ENCODE measurements around the gene USP48.
A peak's percentile ranks its signal among the peaks of the same experiment; 100 is the strongest.

The USP48 gene

DNA sequence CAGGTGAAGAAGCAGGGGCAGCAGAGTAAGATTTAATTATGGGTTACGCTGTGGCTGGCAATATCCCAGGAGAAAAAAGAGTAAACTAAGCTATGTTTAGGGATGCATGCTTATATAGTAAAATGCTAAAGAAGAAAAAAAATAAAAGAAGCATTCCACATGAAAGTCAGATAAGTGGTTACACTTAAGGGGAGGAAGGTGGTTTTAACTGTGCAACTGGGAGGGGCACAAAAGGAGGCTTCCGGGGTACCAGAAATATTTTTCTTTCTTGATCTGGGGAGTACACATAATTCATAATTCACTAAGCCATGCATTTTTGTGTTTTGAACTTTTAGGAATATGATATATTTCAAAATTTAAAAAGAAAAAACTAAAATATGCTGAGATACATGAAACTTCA, 39.5 kb downstream of the USP48 start:
- DNase-seq, result no peak

- DNase-seq, result no peak
Measured at GRCh38 chr1:21742578-21742977, 40.4 kb downstream of the USP48 start.

DNA sequence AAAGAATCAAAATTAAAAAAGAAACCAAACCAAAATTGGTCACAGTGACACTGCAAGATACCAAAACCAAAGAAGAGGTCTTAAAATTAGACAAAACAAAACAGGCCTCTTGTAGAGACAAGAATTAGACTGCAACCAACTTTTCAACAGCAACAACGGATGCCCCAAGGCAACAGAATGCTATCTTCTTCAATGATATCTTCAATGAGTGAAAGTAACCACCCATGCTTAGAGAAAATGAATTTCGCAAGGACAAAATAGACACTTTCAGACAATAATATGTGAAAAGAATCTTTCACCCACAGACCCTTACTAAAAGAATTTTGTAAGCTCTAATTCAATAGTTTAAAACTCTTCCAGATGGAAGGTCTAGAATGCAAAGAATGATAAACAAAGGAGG, 41.7 kb downstream of the USP48 start:
- no peak for DNase-seq

DNA sequence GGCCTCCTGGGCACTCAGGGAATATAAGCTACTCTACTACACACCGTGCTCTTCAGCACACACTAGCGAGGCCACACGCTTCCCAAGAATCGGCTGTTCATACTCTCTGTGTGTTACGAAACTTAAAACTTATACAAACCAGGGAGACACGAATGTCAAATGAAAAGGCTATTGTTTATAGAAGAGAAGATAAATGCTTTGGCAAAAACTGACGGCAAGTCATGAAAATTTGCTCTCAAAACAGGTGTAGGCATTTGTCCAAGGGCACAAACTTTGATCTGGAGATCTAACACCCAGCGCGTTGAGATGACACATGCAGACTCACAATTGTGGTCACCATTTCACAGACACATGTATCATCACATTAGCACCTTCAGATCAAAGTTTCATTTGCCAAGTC, 46.1 kb downstream of the USP48 start:
- no peak for DNase-seq

GRCh38 chr1:21736011-21736410, 46.9 kb downstream of the USP48 start:
- DNase-seq, result no peak

DNA sequence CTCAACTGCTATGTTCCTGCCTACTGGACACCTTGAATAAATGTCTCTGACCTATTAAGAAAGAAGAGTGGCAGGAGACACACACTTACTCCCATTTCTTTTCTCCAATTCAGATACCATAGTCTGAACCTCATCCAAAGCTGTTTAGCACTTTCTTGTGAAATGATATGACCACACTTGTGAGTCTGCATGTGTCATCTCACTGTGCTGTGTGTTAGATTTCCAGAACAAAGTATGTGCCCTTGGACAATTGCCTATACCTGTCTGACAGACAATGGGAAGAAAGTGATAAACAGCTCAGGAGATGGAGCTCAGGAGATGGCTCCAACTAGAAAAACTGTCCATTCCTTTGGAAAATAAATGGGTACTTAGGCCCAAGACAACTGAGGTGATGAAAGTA, 48.4 kb downstream of the USP48 start:
- no peak for DNase-seq

DNA sequence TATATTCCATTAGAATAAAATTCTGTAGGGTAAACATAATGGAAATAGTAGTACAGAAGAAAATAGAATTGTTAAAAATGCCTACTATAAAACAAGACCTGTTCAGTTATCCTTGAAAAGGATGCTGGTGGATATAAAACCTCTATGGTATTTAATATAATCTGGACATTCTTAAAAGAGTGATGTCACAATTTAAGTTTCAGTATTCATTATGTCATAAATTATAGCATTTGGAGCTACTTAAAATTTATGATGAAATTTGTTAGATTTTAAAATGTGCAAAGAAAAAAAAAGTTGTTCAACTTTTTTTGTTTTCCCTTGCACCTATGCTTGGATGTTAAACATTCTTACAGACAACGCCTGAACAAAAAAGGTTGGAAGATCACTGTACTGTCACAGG, 50.3 kb downstream of the USP48 start:
- no peak for DNase-seq

DNA sequence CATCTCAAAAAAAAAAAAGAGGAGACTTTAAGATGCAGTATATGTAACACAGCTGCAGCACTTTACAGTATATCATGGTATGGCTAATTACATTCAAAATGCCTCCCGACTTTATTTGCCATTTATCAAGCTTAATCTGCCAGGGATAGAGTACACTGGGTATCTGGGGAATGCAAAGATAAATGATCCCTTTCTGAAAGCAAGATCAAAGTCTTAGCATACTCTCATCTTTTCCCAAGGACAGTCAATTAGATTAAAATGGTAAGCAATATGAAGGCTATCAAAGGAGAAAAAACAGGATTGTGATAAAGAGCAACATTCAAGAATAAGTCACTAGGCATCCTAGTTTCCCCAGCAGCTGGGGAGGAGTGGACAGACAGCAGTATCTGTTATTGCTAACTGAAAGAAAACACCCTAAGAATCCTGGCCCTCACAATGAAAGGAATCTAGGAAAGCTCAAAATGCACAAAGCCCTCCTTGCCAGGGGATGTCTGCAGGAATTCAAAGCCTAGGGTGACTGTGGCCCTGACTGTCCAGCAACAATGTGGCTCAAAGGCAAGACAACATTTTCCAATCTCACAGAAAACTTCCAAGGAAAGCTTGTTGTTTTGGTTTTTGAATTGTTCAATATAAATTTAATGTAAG, 57.1 kb downstream of the USP48 start:
- no peak for DNase-seq

DNA sequence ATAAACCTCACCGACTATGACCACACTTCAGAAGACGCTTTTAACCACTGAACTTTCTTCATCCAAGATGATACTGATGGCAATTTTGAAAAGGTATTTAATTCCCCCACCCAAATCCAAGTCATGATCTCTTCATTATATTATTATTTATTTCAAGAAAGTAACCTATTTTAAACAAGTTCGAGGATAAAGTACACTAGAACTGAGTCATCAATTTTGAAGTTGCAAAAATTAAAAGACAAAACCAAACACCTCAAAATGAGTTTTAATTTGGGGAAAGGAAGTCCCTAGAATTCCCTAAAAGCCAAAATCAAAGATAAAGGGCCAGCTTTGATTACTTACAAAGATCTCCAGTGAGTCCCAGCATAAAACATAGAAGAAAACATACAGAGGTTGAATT, 58.4 kb downstream of the USP48 start:
- DNase-seq, result no peak

DNA sequence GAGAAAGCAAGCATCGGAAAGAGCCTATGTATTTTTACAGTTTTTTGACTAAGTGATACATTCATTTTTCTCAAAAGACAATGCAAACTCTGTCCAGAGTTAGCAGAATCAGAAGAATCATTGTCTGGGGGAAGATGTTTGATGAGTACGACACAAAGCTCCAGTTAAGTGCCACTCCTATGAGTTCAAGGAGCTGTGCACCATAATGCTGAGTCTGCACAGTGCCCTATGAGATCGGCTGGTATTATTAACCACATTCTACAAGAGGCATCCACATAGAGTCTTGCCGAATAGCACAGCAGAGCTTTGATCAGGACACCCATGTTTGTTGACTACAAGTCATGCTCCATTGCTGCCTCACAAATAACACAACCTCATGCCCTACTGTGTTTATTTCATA, 58.9 kb downstream of the USP48 start:
- no peak for DNase-seq

DNA sequence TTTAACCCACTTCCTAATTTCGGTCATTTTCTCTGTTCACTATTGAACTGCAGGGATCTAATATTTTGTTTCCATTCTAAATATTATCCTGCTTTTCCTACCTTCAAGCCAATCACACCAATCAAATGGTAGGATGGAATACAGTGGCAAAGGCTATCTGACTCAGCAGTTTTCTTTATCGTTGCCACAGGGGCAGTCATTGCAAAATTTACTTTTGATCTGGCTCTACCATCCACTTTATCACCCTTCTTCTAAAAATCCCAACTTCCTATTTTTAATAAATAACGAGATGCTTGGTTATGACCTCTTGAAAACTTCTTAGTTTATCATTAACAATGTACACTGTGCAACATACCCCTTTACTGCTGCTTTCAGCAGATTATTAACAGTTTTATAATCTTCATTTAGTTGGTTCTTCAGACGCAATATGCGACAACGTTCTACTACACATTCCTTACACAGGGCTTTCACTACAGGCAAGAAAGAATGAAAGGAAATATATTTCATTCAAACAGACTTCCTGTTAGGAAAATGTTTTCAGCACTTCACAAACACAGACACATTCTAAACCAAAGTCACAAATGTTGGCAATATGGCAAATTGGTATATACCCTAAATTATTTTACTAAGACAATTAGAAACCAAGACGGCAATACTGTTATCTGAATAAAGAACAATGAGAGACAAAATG, 61.5 kb downstream of the USP48 start:
- DNase-seq, result no peak

DNA sequence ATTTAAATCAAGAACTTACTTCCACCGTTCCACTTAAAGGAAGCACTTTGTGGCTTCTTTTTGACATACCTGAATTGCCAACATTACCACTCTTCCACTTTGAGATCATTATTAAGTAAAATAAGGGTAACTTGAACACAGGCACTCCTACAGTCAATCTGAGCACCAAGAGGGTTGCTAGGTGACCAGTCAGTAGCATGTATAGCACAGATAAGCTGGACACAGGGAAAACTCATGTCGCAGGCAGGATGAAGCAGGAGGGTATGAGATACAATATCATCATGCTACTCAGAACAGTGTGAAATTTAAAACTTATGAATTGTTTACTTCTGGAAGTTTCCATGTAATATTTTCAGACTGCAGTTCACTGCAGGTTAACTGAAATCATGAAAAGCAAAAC, 66.8 kb downstream of the USP48 start:
- DNase-seq, result no peak

DNA sequence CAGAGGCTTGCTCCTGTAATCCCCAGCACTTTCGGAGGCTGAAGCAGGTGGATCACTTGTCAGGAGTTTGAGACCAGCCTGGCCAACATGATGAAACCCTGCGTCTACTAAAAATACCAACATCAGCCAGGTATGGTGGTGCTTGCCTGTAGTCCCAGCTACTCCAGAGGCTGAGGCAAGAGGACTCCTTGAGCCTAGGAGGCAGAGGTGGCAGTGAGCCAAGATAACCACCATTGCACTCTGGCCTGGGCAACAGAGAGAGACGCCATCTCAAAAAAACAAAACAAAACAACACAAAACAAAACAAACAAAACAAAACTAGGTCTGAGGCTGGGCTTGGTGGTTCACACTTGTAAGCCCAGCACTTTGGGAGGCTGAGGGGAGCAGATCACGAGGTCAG, 75.1 kb downstream of the USP48 start:
- no peak for DNase-seq

DNA sequence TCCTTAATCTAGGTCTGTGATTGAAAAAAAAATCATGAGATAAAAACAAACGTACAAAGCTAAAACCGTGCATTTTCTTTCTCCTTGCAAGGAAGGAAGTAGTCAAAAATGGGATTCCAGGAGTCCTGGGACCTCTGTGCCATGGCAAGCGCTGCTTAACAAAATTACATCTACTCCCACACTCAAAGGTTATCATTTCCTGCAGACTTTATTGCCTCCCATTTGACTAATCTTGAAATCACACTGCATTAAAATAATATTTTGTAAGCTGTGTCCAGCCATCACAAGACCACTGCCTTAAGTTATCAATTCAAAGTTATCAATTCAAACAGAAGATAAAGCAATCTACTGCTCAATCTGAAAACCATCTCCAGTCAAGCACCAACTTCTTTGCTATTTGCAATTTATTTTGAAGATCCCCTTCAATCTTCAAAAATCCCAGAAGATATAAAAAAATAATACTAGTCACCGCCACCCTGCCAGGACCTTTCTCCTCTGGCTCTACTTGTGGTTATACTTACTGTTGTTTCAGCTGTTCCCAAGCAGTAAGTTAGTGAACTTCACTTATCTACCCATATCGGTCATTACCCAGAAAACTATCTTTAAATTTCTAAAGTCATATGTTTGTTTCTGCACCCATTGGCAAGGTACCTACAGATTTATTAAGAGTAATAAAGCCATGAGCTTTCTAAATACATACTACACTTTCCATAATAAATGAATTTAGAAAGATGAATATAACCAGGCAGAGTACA, 75.7 kb downstream of the USP48 start:
- no peak for DNase-seq

DNA sequence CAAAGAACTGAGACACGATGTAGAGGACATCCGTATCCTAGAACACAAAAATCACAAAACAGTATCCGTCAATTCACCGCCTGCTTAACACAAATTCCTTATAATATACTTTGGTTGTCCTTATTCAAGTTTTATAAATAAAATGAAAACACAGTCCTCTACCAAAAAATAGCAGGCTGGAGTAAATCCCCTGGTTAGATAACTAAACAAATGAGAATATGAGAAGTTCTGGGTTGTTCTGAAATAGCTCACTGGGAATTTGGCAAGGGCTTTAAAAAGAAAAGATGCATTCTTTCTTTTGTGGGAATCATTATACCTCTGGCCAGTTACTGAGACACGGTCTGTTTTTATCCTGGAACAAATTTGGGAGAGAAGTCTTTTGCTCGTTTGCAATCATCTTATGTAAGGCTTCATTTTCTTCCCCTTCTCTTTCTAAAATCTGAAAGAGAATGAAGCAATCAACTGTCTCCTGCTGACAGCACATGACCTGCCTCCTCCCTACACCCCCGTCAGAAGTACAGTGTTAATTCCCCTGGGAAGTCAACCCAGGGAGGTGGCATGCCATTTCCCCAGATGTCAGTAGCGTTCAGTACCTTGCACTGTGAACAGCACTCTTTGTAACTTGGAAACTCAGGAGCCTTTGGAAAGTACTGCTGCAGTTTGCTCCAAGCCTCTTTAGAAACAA, 76.7 kb downstream of the USP48 start:
- no peak for DNase-seq

- no peak for DNase-seq
Measured at GRCh38 chr1:21705303-21705980, 77.5 kb downstream of the USP48 start.

GRCh38 chr1:21704145-21704544, 78.8 kb downstream of the USP48 start:
- DNase-seq, result no peak

DNA sequence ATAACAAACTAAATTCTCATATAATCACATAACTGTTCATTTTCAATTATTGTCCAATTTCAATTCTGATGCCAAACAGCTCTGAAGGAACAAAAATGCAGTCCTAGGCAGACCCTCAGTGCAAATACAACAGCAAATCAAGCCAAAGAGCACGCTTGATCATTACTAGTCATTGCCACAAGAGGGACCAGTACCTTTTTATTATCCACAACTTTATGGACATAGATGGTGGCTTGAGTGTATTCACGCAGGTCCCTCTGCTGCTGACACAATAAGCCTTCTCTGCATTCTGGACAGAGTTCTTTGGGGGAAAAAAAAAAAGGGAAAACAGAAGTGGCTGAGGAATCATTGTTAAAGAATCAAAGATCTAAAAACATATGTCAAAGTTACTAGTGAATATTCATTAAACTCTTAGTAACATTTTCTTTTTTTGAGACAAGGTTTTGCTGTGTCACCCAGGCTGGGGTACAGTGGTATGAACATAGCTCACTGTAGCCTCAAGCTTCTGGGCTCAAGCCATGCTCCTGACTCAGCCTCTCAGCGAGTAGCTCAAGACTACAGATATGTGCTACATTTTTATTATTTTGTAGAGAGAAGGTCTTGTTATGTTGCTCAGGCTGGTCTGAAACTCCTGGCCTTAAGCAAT, 79.5 kb downstream of the USP48 start:
- peak; percentile 2 for DNase-seq

- no peak for DNase-seq
Measured at GRCh38 chr1:21702780-21703179, 80.2 kb downstream of the USP48 start.

GRCh38 chr1:21701401-21701800, 81.5 kb downstream of the USP48 start:
- no peak for DNase-seq

DNA sequence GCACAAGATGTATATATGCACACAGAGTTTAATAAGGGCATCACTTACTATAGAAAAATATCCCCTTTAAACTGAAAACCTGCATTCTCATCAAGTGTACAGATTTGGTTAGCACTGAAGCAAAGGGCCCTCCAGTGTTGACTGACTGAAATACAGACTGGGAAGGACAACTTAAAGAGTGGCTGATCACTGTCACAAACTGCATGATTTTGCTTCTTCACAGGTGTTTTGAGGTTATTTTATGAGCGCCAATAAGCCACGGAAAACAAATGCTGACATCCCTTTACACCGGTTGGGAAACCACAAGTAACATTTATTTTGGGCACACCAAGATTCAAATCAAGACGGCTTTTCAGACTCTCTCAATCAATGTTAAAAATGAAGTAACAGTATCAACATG, 82.9 kb downstream of the USP48 start:
- no peak for DNase-seq

- DNase-seq, result no peak
Measured at GRCh38 chr1:21696931-21697330, 86.0 kb downstream of the USP48 start.

DNA sequence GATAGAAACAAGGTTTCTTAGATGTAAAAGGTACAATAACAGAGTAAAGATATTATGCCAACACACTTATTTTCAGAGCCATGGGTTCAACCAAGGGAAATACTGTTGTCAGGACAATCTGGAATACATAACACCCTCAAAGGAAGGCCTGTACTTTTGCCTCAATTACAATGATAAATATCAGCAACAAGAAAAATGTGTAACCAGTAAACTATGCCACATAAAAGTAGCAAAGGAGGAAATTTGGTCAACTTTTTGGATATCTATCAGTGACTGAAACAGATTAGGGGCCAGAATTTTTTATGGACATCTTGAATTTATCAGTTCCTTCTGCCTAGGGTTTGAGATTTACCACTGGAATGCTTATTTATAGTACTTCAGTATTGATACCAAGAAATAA, 89.2 kb downstream of the USP48 start:
- DNase-seq, result no peak

Data from NCI-H146 (cell line).